HuH-7 (cell line): ENCODE results near the gene CDX2.
"Not testable (repeated sequence)": the region's sequence is repeated elsewhere in the genome, so short reads cannot be mapped to it uniquely, and the experiment has no call there.

Experiments
- DNase-seq: peaks from one replicate; pipeline ENCODE4 v3.0.0; 2011; ENCODE audit warnings: low spot score

The CDX2 gene

DNA sequence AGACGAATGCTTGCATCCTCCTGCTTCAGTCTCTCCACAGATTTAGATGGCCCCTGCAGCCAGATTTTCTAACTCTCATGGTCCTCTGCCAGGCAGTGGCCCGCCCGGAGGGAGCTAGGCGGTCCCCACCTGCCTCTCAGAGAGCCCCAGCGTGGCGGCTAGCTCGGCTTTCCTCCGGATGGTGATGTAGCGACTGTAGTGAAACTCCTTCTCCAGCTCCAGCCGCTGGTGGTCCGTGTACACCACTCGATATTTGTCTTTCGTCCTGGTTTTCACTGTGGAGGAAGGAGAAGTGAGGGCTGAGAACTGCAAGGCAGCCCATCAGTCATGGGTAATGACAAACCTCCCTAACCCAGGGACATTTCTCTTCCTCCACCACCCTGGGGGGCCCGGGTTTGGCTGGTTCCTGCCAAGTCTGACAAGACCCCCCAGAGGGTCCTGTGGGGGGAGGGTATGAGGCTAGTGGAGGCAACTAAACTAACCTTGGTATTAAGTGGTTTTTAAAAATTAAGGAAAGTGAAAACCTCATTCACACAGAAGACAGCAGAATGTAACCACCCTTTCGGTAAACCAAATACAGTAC, 4.3 kb downstream of the CDX2 start:
- no peak for DNase-seq

DNA sequence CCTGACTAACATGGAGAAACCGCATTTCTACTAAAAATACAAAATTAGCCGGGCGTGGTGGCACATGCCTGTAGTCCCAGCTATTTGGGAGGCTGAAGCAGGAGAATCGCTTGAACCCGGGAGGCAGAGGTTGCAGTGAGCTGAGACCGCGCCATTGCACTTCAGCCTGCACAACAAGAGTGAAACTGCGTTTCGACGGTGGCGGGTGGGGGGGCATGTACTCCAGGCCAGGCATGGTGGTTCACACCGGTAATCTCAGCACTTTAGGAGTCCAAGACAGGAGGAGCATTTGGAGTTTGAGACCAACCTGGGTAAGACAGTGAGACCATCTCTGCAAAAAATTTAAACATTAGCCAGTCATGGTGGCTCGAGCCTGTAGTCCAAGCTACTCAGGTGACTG, 4.9 kb downstream of the CDX2 start:
- DNase-seq, result not testable (repeated sequence)

DNA sequence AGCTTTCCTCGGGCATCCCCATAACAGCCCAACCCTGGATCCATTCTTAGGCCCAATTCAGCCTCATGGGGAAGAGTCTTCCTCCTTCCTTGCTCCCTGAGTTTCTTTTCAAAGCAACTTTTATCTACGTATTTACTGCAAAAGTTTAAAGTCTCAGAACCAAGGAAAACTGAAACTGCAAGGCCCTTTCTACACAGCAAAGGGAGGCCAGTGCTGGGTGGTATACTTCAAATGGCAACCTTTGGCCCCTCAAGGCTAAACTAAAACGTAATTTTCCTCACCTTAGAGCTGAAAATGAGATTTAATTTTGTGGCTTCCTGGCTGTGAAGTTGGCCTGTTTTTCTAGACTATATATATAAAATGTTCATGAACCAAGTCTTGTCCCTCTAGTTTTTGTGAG, 5.6 kb downstream of the CDX2 start:
- DNase-seq, result no peak

DNA sequence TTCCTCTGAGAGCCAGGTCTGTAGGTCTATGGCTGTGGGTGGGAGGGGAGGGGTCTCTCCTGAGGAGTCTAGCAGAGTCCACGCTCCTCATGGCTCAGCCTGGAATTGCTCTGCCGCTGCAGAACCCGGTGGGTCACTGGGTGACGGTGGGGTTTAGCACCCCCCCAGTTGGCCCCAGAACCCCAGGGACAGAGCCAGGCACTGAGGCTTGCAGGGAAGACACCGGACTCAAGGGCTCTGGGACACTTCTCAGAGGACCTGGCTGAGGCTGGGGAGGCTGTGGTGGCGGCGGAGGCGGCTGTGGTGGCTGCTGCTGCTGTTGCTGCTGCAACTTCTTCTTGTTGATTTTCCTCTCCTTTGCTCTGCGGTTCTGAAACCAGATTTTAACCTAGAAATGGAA, 6.1 kb downstream of the CDX2 start:
- DNase-seq, result no peak

DNA sequence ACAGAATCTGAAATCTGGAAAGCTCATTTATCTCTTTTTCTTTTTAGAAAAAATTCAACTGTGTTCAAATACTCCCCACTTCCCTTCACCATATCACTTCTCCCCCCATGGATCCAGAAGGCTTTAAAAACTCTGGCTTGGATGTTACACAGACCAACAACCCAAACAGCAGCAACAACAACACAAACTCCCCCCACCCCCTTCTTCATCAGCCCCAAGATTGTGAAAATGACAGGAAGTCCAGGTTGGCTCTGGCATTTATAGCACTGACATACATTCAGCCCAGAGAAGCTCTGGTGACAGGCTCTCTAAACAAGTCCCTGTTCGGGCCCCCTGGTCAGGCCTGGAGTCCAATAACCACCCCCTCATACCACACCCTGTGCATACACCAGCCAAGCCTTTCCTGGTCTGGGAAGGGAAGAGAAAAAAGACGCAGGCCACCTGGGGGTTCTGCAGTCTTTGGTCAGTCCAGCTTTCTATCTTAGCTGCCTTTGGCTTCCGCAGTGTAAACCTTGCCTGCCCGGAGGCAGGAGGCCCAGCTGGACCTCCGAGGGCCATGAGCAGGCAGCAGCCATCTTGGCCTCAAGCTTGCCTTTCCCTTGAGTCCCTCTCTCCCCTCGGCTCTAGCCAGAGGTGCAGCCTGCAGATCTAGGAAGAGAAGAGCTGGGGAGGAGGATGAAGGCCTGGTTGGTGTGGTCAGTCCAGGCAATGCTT, 6.8 kb downstream of the CDX2 start:
- peak; percentile 78 for DNase-seq

DNA sequence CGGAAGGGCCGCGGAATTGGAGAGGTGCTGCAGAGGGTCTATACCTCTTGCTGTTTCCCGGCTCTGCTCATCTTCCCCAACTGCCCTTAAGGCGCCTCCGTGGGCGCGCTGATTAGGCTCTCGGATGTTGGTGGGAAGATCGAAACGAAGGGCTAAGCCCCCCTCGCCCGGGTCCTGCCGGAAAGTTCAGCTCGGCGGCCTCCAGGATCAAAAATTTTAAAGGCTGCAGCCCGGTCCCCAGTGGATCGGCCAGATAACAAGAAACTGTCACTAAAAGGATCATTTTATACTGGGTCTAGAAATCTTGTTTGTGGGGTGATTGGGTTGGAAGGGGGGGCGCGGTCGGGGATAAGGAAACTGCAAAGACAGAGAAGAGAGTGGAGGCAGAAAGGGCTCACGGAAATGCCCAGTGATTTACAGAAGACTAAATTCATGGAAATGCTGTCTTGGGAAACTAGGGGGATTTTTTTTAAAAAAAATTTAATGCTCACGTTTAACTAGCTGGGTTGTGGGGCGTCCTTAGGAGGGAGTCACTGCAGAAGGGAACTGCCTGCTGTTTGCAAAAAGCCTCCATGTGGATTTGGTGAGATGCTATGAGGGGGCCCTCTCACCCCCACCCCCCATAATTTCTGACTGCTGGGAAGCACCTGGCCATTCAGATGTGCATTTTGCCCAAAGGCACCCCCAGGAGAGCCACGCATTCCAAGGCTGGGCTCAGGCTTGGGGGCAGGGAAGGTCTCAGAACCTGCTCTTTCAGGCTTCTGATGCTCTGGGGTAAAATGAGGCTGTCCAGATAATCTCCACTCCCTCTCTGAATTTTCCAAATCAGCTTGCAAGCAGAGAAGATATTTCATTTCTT, 7.7 kb downstream of the CDX2 start:
- DNase-seq, result no peak

- DNase-seq, result peak; percentile 93
These were observed 8.5 kb downstream of the CDX2 start for GRCh38 chr13:27960362-27961226.

DNA sequence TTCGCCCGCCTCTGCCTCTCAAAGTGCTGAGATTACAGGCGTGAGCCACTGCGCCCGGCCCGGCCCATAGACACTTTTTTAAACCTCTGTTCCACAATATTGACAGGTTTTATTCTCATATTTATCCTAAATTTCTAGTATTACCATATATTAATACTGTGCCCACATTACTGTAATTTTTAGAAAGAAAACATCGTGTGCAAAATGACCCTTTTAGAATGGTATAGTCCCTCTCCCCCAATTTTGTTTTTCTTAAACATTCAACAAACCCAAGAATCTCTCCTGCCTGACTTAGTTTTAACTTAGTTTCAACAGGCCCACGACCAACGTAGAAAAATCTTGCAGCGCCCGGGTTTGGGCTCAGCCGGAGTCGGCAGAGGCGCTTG, 9.1 kb downstream of the CDX2 start:
- DNase-seq, result no peak

GRCh38 chr13:27956576-27957300, 12.4 kb downstream of the CDX2 start:
- DNase-seq, result no peak

DNA sequence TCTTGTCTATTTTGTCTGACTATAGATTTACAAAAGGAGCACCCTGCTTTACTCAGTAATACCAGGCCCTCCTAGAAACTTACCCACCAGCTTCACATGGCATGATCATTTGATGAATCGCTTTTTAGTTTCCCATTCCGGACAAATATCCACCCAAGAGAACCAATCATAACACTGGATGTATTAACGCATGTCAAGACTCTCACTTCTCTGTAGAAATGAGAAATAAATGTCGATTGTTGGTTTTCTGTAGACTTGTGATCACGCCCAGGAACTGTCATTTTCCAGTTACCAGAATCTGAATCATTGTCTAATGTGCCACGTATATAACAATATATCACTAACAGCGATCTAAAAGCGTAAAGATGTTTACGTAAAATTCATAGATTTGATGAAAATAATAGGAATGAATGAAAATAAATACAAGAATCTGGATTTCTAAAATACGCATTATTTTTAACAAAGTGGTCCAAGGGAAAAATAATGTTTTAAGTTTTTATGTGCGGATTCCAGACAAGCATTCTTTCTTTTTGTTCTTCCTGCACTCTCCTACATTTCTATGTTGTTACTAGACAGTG, 14.0 kb downstream of the CDX2 start:
- DNase-seq, result no peak

DNA sequence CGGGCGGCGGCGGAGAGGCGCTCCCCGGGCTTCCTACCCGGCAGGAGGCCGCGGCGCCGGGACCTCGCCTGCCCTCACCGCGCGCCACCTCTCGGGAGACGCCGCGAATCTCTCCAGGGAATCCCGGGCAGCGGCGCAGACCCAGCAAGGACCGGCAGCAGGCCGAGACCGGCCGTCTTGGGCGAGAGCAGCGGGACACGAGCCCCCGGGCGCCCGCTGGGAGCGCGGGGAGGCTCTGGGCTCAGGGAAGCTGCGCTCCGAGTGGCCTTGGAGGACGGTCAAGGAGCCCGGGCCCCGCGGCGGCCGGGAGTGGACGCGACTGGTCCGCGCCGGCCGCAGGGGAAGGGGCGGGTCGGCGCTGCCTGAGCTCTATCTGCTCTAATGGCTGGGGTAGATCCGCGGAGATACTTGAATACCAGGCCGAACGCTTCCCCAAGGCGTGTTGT, 14.7 kb downstream of the CDX2 start:
- no peak for DNase-seq

DNA sequence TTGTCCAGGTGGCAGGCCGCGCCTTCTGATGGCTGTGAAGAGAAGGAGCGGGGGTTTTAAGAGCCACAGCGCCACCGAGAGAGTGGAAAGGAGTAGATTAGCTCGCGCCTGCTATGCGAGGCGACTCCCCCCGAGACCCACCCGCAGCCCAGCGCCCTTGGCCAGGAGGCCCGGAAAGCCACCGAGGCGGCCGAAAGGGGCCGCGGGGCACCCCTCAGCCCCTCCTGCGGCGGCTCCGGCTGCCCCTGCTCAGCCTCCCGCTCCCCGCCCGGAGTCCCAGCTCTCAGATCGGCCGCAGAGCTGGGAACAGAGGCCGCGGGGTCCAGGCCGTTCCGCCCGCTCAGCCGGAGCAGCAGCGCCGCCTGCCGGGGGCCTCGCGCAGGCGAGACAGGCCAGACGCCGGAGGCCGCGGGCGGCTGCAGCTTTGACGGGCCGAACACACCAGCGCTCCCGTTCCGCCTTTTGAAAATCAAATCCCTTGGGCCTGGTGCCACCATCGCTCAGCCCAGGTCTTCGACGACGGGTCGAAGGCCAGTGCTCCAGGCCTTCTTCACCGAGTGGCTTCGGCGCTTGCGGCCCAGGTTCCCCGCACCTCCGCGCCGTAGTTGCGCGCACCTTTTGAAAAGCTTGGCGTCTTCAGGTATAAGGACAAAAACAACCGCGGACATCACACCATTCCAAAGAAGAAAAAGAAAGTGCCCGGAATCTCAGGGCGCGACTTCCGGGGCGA, 15.3 kb downstream of the CDX2 start:
- DNase-seq, result peak; percentile 70

DNA sequence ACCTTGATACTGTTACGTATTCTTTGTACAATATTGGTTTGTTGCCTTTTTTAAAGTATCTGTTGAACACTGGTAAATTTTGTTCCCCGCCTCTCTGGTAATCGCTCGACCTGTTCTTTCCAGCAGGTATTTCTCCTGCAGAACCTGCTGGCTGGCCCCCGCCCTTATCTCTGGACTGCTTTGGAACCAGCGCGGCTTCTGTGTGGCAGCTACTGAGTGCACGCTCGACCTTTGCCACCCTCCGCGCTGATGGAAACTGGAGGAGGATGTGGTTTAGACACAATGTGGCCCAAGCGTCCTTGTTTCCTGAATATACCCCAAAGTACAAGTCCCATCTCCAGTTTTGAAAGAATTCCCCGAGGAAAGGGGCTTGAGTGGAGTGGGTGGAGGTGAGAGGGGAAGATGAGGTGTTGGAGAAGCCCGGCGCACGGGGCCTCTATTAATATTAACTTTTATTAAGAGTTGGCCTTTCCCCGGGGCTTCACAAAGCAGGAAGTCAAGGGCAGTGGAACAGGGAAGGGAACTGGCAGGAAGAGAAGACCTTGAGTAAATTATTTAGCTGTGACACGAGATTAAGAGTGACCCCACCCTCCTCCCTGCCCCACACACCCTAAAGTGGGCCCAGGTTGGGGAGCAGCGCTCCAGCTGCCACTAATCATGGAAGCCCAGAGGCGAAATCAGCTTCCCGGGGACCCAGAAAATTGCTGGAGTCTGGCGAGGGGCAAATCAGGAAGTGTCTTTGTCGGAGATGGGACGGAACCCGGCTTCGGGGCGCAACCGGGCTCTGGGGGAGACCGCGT, 16.0 kb downstream of the CDX2 start:
- DNase-seq, result no peak

DNA sequence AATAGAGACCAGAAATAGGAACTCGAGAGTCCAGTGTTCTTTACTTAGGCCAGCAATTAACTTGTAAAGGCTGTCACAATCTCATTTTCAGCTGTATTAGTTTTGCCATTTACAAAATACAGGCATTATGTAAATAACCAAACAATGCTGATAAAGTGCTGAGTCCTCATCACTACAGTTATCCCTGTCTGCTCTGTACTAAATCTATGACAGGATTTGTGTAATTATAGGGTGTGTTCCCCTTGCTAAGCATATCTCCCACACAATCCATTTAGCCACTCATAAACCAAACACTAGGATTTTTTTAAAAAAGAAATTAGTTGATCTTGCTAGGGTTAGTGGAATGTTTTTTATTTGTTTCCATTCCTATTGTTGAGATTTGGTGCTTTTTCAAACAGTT, 26.1 kb downstream of the CDX2 start:
- DNase-seq, result no peak

- no peak for DNase-seq
These were observed 35.4 kb downstream of the CDX2 start for GRCh38 chr13:27933580-27934328.

GRCh38 chr13:27933118-27933517, 36.0 kb downstream of the CDX2 start:
- DNase-seq, result no peak

- DNase-seq, result no peak
These were observed 39.2 kb downstream of the CDX2 start for GRCh38 chr13:27929868-27930267.

GRCh38 chr13:27928805-27929753, 40.0 kb downstream of the CDX2 start:
- no peak for DNase-seq
